Endothelial cell of umbilical vein (primary cell): ENCODE data around the gene ALDH1L1. TPM values are rescaled to one million over a fixed set of nuclear protein-coding genes. Genes with fewer than 3 reads are reported as not detected.

Experiments used
- BruUV-seq: library from RNA; stranded (reverse); fragments of 400-500 nt; replicated peaks from 2 replicates; lab custom pipeline; 2021; lab: Mats Ljungman, UMichigan
- CTCF ChIA-PET: fragments of 300-600, 350-600 bp; sonication (Branson Sonifier 250); formaldehyde crosslinking; loops from one replicate; lab custom pipeline; 2021; ENCODE audit warnings: antibody characterized with exemption, inconsistent platforms; lab: Charles Lee
- POLR2A ChIA-PET: fragments of 300-600, 350-600 bp; sonication (Branson Sonifier 250); formaldehyde crosslinking; loops from one replicate; lab custom pipeline; 2021; ENCODE audit warnings: antibody characterized with exemption, inconsistent platforms; lab: Charles Lee
- DNase-seq: peaks from one replicate; pipeline ENCODE4 v3.0.0-alpha.2; 2011; ENCODE audit warnings: low read depth, low spot score
- FAIRE-seq: peaks from 2 replicates; lab custom pipeline; 2011; peaks lifted over from hg19 to GRCh38; lab: Jason Lieb, UNC
- H2AFZ ChIP-seq: 2 replicates; pipeline ENCODE4 v1.6.0; 2012; ENCODE audit warnings: low read depth, low read length, control low read depth, inconsistent platforms
- H3K27ac ChIP-seq: 2 replicates; pipeline ENCODE4 v1.5.1; 2011; ENCODE audit warnings: low read depth, mild to moderate bottlenecking, control low read depth, low read length, moderate library complexity; ENCODE audit not compliant: insufficient read depth
- H3K27me3 ChIP-seq, 2 experiments: 2 replicates each; pipeline versions ENCODE4 v1.6.0 to v1.6.1; 2011; ENCODE audit warnings: low read length in 2 of 2, mixed read lengths in 1 of 2; ENCODE audit not compliant: control insufficient read depth in 2 of 2, insufficient read depth in 2 of 2
- H3K36me3 ChIP-seq, 2 experiments: 2 replicates in 1 of 2; 3 replicates in 1 of 2; pipeline ENCODE4 v1.5.1; 2011; ENCODE audit warnings: low read length in 2 of 2, mild to moderate bottlenecking in 1 of 2, moderate library complexity in 1 of 2; ENCODE audit not compliant: control insufficient read depth in 2 of 2, insufficient read depth in 2 of 2; ENCODE audit errors: extremely low read depth in 1 of 2
- H3K4me1 ChIP-seq: 3 replicates; pipeline ENCODE4 v1.5.1; 2011; ENCODE audit warnings: mild to moderate bottlenecking, low read length; ENCODE audit not compliant: control insufficient read depth, insufficient read depth; ENCODE audit errors: extremely low read depth
- H3K4me2 ChIP-seq: 2 replicates; pipeline ENCODE4 v1.6.1; 2011; ENCODE audit warnings: low read length, control low read depth, mixed read lengths; ENCODE audit not compliant: insufficient read depth
- H3K4me3 ChIP-seq, 3 experiments: fragments of 200-600 bp in 1 of 3; sonication (generic), shearing (Covaris generic) in 1 of 3; replicated peaks in 1 of 3; 2 replicates each; pipeline ENCODE4 v1.5.1; 2011 to 2016; ENCODE audit warnings: control low read depth in 3 of 3, low read length in 3 of 3, mild to moderate bottlenecking in 2 of 3, inconsistent platforms in 1 of 3, low read depth in 1 of 3, moderate library complexity in 1 of 3; ENCODE audit not compliant: insufficient read depth in 1 of 3
- H3K79me2 ChIP-seq: 2 replicates; pipeline ENCODE4 v1.6.0; 2012; ENCODE audit warnings: low read length, inconsistent platforms; ENCODE audit not compliant: control insufficient read depth, insufficient read depth
- H3K9ac ChIP-seq: replicated peaks from 2 replicates; pipeline ENCODE3; 2011; ENCODE audit warnings: low read length, control low read depth; ENCODE audit not compliant: insufficient read depth; ENCODE audit errors: extremely low read depth
- H3K9me1 ChIP-seq: replicated peaks from 3 replicates; pipeline ENCODE4 v1.6.0; 2011; ENCODE audit warnings: mild to moderate bottlenecking, low read length; ENCODE audit not compliant: control insufficient read depth, insufficient read depth; ENCODE audit errors: extremely low read depth
- H3K9me3 ChIP-seq: replicated peaks from 2 replicates; pipeline ENCODE4 v1.5.1; 2012; ENCODE audit warnings: low read length, inconsistent platforms; ENCODE audit not compliant: control insufficient read depth, insufficient read depth
- H4K20me1 ChIP-seq: replicated peaks from 2 replicates; pipeline ENCODE3; 2011; ENCODE audit warnings: mild to moderate bottlenecking, low read length; ENCODE audit not compliant: control insufficient read depth, insufficient read depth; ENCODE audit errors: extremely low read depth
- CTCF ChIP-seq, 2 donors: IDR thresholded peaks; 1 replicate in 1 of 2; 2 replicates in 1 of 2; pipeline ENCODE4 v1.5.1; 2011; ENCODE audit warnings: low read length in 2 of 2, mild to moderate bottlenecking in 2 of 2, moderate library complexity in 2 of 2, control low read depth in 1 of 2, inconsistent platforms in 1 of 2, low read depth in 1 of 2; ENCODE audit not compliant: insufficient read depth in 1 of 2; ENCODE audit errors: extremely low read depth in 1 of 2
- EZH2 ChIP-seq: IDR thresholded peaks from 2 replicates; pipeline ENCODE4 v1.6.1; 2012; ENCODE audit warnings: borderline replicate concordance, low read depth, mild to moderate bottlenecking, moderate library complexity, low read length, inconsistent platforms; ENCODE audit not compliant: severe bottlenecking
- GATA2 ChIP-seq: IDR thresholded peaks from 2 replicates; pipeline ENCODE4 v1.7.0; 2011; ENCODE audit warnings: low read depth, mild to moderate bottlenecking, moderate library complexity, mixed read lengths, low read length; ENCODE audit not compliant: insufficient read length, insufficient read depth
- JUN ChIP-seq: IDR thresholded peaks from 2 replicates; pipeline ENCODE4 v1.6.1; 2011; ENCODE audit warnings: borderline replicate concordance, low read depth; ENCODE audit not compliant: insufficient read length, insufficient read depth
- MAX ChIP-seq: IDR thresholded peaks from 2 replicates; pipeline ENCODE4 v1.6.1; 2011; ENCODE audit not compliant: insufficient read depth, insufficient read length
- POLR2A ChIP-seq: IDR thresholded peaks from 2 replicates; pipeline ENCODE4 v1.6.1; 2012; ENCODE audit warnings: low read depth, mild to moderate bottlenecking, control low read depth, low read length
- POLR2AphosphoS5 ChIP-seq: IDR thresholded peaks from 2 replicates; pipeline ENCODE4 v1.6.1; 2012; ENCODE audit warnings: low read depth, mild to moderate bottlenecking, control low read depth, low read length, moderate library complexity; ENCODE audit not compliant: insufficient read depth
- dilution Hi-C: fragments of 300-500 bp; cut with MboI; formaldehyde crosslinking; loops from one replicate; pipeline ENCODE4 v1.15.0; 2019; ENCODE audit warnings: low sequenced_read_pairs; ENCODE audit not compliant: extremely low pct_ligation_motif_present
- intact Hi-C: fragments of 100-400 bp; cut with micrococcal nuclease; formaldehyde crosslinking; loops from one replicate; pipeline ENCODE4 v1.10.0; 2022
- polyA plus RNA-seq, 4 experiments: library from polyadenylated mRNA; depleted of rRNA in 3 of 4; stranded (reverse) in 3 of 4; unstranded in 1 of 4; fragments of >200 nt; gene quantifications; 2 replicates each; pipeline versions ENCODE4 v1.2.1 to v1.2.3, GENCODE V29; 2011 to 2012; ENCODE audit warnings: missing spikeins in 1 of 4
- total RNA-seq: library from RNA; stranded (reverse); gene quantifications from 2 replicates; pipeline ENCODE4 v1.2.3, GENCODE V29; 2021

ALDH1L1 gene
- total and polyA plus RNA-seq, 2 donors (not counting 3 experiments of a cell fraction or from before 2014, with no cell fraction given), result not detected

GRCh38 chr3:126133606-126134005, 46.8 kb downstream of the ALDH1L1 start:
- H3K4me1 ChIP-seq, result peaks cover 11% of the 10 kb centered on the region
- no peaks in the 10 kb centered on the region for H3K79me2 ChIP-seq
- H3K27me3 ChIP-seq, result no peaks in the 10 kb centered on the region
- no peak for FAIRE-seq
- H3K9ac ChIP-seq, result no peak overlapping the region
- ChIA-PET POLR2A (no interaction called here), CTCF (interaction anchor here (0.7 to 3.9 kb wide), 19 partner anchors 9 to 1416 kb away, joined by 3 to 68 read pairs (median 4); partner anchors contain the start of genes KLF15 and ZXDC)
- H3K9me1 ChIP-seq, result no peaks in the 10 kb centered on the region
- no peaks in the 10 kb centered on the region for H4K20me1 ChIP-seq
- H3K4me3 ChIP-seq, result no peak overlapping the region
- H2AFZ ChIP-seq, result no peak overlapping the region
- TF ChIP-seq MAX (no peak), POLR2AphosphoS5 (no peak), GATA2 (no peak), EZH2 (no peak), POLR2A (no peak), CTCF (IDR thresholded peaks at IDR 0.05; ENCODE audit: extremely low read depth in 1 of 2, insufficient read depth in 1 of 2, low read depth in 1 of 2, low read length in 2 of 2) (no peak), JUN (no peak)
- no peaks in the 10 kb centered on the region for H3K36me3 ChIP-seq
- no TSS peak for BruUV-seq
- DNase-seq, result no peak
- H3K27ac ChIP-seq, result no peak overlapping the region
- dilution Hi-C loops, result no loop called here
- intact Hi-C loops, result loop anchor here (1.0 to 5.0 kb wide), 5 partner anchors 65 to 256 kb away; no protein-coding TSS in a partner anchor
- no peaks in the 10 kb centered on the region for H3K9me3 ChIP-seq
- H3K4me2 ChIP-seq, result no peak overlapping the region
